CMK (cell line): ENCODE data around the gene PEF1.

Experiments used
- DNase-seq: peaks from one replicate; pipeline ENCODE4 v3.0.0-alpha.2; 2010; ENCODE audit warnings: low read depth

The PEF1 gene

GRCh38 chr1:31644560-31645273 is at the start of gene PEF1:
PEF1 (minus strand) TSS chr1:31644876; CDS start chr1:31644864, 12 bp downstream.
- DNase-seq: peak; percentile 94

GRCh38 chr1:31693231-31693630 is 48.6 kb upstream of the PEF1 start:
- DNase-seq: no peak

GRCh38 chr1:31691951-31692350 is 47.3 kb upstream of the PEF1 start:
- no peak for DNase-seq

GRCh38 chr1:31691446-31691845 is 46.8 kb upstream of the PEF1 start:
- no peak for DNase-seq

GRCh38 chr1:31690921-31691320 is 46.2 kb upstream of the PEF1 start:
- DNase-seq: no peak

- no peak for DNase-seq
Observed at GRCh38 chr1:31689854-31690253, 45.2 kb upstream of the PEF1 start.

GRCh38 chr1:31689379-31689778 is 44.7 kb upstream of the PEF1 start:
- no peak for DNase-seq

- DNase-seq: no peak
Observed at GRCh38 chr1:31688233-31688918, 43.7 kb upstream of the PEF1 start.

- no peak for DNase-seq
Observed at GRCh38 chr1:31687601-31688000, 42.9 kb upstream of the PEF1 start.

- DNase-seq: no peak
Observed at GRCh38 chr1:31685795-31686194, 41.1 kb upstream of the PEF1 start.

- no peak for DNase-seq
Observed at GRCh38 chr1:31683997-31684396, 39.3 kb upstream of the PEF1 start.

GRCh38 chr1:31681415-31681814 is 36.7 kb upstream of the PEF1 start:
- no peak for DNase-seq

- DNase-seq: no peak
Observed at GRCh38 chr1:31679676-31680230, 35.1 kb upstream of the PEF1 start.

GRCh38 chr1:31679091-31679490 is 34.4 kb upstream of the PEF1 start:
- DNase-seq: no peak

- no peak for DNase-seq
Observed at GRCh38 chr1:31678681-31679080, 34.0 kb upstream of the PEF1 start.

- DNase-seq: no peak
Observed at GRCh38 chr1:31677949-31678348, 33.3 kb upstream of the PEF1 start.

- no peak for DNase-seq
Observed at GRCh38 chr1:31677401-31677800, 32.7 kb upstream of the PEF1 start.

GRCh38 chr1:31675756-31676155 is 31.1 kb upstream of the PEF1 start:
- DNase-seq: no peak

- no peak for DNase-seq
Observed at GRCh38 chr1:31675161-31675560, 30.5 kb upstream of the PEF1 start.

- DNase-seq: no peak
Observed at GRCh38 chr1:31674626-31675025, 29.9 kb upstream of the PEF1 start.

- no peak for DNase-seq
Observed at GRCh38 chr1:31673433-31673832, 28.8 kb upstream of the PEF1 start.

GRCh38 chr1:31672986-31673385 is 28.3 kb upstream of the PEF1 start:
- DNase-seq: no peak

- DNase-seq: no peak
Observed at GRCh38 chr1:31671561-31672201, 27.0 kb upstream of the PEF1 start.
